GM21423 (cell line): Measurements from ENCODE around the gene CAPN2.
"Not testable (repeated sequence)": the region's sequence is repeated elsewhere in the genome, so short reads cannot be mapped to it uniquely, and the experiment has no call there.

Source experiments
- ATAC-seq: cut with Tn5 transposase; IDR thresholded peaks from one replicate; pipeline ENCODE4 v1.9.1; 2021; ENCODE audit warnings: mild to moderate bottlenecking, moderate library complexity; ENCODE audit not compliant: unreplicated experiment

The CAPN2 gene

DNA sequence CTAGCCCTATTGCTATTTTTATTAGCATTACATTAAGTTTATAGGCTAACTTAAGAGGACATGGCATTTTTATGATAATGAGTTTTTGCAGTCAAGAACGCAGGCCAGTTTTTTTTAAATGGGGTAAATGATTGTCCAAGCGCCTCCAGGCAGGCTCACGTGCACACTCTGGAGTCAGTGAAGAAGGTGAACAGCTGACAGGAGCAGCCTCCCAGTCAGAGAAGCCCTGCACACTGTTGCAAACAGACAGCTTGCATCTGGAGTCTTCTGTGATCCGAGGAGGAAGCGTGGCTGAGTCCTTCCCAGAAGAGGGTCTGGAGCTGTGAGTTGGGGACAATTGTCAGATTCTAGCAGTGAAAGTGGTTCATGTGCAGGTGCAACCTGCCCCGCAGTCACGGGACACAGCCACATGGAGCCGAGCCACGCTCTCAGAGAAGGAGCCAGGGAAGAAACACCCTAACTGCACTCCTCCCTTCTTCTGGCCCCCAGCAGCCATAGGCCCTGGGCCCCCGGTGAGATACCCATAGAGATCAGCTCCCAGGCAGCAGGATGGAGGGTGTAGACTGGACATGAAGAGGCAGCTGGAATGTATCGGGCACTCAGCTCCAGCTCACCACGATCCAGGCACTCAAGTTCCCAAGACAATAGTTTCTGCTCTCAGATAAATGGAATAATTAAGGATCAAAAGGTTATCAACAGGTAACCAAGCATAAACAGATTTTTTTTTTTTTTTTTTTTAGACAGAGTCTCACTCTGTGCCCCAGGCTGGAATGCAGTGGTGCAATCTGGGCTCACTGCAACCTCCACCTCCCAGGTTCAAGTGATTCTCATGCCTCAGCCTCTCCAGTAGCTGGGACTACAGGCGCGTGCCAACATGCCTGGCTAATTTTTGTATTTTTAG lies 26.4 kb downstream of the CAPN2 start:
- no peak for ATAC-seq

- no peak for ATAC-seq
Measured at GRCh38 chr1:223739366-223740037, 27.2 kb downstream of the CAPN2 start.

GRCh38 chr1:223740038-223740736 lies 27.8 kb downstream of the CAPN2 start:
- ATAC-seq: not testable (repeated sequence)

- no peak for ATAC-seq
Measured at GRCh38 chr1:223741861-223742260, 29.5 kb downstream of the CAPN2 start.

- ATAC-seq: no peak
Measured at GRCh38 chr1:223742856-223743517, 30.6 kb downstream of the CAPN2 start.

- ATAC-seq: no peak
Measured at GRCh38 chr1:223745731-223746130, 33.4 kb downstream of the CAPN2 start.

DNA sequence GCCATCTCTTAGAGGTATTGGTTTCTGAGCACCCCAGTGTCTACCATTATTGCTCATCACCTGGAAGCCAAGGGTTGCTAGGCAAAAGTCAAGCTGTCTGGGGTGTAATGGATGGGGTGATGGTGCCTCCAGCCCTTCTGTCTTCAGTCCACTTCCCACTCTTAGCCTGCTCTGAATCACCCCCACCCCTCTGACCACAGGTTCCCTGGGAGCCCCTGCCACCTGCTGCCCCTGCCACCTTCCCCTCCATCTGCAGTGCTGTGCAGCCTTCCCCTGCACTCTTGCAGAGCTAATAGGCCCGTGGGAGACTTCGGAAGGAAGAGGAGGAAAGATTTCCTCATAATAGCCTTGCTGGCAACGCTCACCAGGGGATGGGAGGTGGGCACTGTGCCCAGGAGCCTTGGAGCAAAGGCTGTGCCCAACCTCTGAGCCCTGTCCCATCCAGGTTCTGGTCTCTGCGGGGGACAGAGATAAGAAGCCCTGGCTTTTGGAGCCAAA lies 35.5 kb downstream of the CAPN2 start:
- no peak for ATAC-seq

DNA sequence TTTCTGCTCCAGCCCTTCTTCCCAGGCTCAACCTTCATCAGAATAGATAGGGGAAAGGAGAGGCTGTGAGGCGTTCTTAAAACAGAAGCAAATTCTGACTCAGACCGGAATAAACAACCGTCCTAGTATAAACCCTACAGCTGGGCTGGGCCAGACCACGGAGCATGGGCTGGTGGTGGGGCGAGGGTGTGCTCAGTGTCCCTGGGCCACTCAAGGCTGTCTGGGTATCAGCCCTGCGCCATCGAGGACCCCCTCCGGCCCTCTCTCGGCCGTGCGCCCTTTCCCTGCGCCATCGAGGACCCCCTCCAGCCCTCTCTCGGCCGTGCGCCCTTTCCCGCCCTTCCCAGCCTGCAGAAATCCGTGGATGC lies 36.0 kb downstream of the CAPN2 start:
- ATAC-seq: no peak

DNA sequence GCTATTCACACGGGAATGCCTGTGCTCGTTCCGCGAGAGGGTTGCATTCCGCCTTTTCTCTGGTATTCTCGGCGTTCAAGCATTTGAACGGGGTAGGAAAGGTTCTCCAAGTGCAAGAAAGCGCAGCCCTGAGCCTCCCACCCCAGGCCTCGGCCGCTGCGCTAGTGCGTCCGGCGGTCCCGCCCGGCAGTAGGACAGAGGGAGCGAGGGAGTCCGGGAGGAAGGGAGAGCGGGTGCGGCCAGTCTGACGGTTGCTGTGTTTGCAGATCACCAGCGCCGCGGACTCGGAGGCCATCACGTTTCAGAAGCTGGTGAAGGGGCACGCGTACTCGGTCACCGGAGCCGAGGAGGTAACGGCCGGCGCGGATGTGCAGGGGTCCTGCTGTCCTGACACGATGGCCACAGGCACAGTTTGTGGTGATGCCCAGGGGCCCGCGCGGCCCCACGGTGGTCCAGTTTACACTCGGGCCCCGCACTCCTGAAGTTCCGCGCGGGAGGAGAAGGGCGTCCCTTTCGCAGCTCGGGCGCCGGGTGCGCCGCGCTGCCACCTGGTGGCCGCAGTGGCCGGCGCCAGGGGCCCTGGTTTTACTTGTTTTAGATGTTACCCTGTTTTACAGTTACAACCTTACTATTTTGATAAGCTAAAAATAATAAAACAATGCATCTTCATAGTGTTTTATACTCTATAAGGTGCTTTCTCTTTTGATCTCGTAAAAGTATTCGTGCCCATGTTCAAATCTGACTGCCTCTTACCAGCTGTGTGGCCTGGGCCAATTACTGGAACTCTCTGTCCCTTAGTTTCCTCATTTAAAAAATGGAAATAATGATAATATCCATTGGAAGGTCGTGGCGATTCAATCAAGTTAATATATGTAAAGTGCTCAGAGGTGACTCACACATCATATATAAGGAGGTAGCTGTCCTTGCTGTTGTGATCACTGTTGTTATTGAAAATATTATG lies 36.7 kb downstream of the CAPN2 start:
- ATAC-seq: peak; percentile 73

DNA sequence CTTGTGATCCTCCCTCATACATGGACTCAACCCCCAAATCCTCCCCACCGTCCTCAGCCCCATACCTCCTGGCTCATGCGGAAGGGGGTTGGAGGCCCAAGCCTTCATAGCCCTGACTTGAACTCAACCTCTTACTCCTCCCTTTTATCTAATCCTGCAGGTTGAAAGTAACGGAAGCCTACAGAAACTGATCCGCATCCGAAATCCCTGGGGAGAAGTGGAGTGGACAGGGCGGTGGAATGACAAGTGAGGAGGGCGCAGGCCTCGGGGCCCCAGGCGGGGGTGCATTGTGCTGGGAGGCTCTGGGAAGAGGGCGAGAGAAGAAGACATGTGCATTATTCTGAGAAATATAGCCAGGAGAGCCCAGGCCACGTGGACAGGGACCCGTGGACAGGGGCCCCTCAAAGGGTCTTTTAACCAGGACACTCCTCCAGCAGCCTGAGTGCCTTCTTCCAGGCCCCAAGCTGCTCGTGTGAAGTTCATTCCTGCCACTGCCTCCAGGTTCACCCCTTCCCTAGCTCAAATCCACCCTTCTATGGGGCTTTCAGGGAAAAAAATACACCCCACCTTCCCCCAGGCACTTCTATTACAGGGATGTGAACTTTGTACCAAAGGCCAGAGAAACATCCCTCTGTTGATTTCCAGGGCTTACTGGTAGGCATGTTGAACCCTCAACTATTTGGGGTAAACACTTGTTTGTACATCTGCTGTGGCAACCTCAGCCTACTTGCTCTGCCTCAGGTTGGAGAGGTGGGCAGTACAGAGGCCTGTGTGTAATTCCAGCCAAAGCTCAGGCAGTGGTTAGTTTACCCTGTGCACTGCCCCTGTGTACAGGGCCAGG lies 38.6 kb downstream of the CAPN2 start:
- no peak for ATAC-seq

- no peak for ATAC-seq
Measured at GRCh38 chr1:223751696-223752095, 39.4 kb downstream of the CAPN2 start.

- ATAC-seq: no peak
Measured at GRCh38 chr1:223752721-223753515, 40.6 kb downstream of the CAPN2 start.

DNA sequence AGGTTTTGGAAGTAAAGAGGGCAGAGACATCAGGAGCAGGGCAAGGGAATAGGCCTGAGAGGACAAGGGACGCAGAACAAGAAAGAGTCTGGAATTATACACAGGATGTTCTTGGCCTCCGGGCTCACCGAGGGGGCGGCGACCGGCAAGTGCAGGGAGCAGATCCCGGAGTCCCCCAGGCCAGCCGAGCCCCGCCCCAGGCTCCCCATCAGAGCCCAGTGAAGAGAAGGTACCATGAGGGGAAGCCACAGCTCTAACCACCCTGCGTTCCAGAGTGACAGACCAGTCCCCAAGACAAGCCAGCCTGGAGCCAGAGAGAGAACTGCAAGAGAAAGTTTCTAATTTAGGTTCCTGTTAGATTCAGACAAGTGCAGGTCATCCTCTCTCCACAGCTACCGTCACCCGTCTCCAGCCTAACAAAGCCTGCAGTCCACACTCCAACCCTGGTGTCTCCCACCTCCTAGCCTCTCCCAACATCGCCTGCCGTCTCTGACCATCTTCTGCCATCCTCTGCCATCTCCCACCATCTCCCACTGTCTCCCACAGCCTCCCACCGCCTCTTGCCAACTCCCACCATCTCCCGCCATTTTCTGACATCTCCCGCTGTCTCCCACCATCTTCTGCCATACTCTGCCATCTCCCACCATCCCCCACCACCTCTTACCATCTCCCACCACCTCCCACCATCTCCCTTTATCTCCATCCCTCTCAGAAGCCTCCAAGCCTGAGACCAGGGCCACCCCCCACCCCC lies 42.5 kb downstream of the CAPN2 start:
- no peak for ATAC-seq

- ATAC-seq: no peak
Measured at GRCh38 chr1:223755432-223755792, 43.1 kb downstream of the CAPN2 start.

DNA sequence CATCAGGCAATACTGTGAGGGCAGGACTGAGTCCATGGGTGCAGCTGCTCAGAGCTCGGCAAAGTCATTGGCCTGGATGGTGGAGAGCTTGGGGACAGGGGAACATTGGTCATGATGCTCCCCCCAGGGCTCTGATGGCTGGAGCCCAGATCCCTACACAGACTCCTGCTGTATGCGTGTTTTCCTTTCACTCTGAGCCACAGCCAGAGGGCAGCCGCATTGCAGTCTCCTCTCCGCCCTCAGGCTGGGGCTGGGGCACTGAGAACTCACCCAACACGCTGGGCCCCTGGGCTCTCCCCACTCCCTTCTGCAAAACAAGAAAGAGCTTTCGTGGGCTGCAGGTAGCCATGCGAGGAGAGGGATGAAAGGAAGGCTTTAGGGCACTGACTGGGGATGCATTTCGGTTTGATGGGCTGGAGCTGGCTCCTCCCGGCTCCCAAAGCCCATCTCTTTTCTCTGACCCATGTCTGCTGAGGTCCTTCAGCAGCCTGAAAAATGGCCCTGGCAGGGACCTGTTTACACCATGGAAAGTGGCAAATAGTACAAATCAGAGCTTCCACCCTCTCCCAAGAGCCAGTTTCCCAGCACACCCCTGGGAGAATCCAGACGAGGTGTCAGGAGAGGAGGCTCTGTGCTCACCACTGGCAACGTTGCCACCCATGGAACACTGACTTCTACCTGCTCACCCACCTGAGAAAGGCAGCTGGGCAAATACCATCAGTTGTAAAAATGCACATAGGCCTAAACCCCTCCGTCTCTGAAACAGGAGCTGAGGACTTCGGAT lies 43.8 kb downstream of the CAPN2 start:
- no peak for ATAC-seq

GRCh38 chr1:223756806-223757700 lies 44.7 kb downstream of the CAPN2 start:
- no peak for ATAC-seq
